ENCODE measurements around the gene FLOT1.

FLOT1 gene

DNA sequence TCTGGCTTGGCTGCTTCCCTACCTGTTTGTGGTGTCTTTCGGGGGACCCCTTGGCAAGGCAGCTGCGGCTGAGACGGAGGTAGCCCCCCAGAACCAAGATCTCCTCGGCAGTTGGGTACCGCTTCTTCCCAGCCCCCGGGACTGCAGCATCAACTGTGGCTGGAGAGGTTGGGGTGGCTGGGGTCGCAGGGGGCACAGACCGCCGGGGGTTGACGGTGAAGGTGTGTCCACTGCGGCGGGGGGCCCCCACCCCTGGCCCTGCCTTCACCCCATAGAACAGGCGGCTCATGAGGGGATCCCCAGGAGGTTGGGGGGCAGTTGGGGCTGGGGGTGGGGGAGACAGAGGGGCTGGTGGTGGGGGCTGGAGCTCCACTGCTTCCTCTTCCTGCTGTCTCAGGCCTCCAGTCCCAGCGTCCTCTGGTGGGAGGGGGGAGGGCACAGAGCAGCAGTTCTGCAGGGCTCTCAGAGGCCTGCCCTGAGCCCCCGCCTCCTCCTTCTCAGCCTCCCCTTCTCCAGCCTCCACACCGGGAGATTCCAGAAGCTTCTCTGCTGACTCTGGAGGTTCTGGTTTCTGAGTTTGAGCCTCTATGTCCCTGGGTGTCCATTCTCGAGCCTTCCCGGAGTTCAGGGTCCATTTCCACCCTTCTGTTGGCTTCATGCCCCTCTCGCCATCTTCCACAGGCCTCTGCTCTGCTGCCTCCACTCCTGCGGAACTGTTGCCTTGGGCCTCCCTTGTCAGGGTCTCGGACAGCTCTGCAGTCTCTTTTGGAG lies 57.9 kb downstream of the FLOT1 start:
- Histone ChIP-seq H3K9ac (ENCODE audit: low read length) (peak overlapping the region; percentile 82), H3K4me2 (ENCODE audit: low read depth, low read length, poor library complexity, severe bottlenecking) (peak overlapping the region; percentile 92), H3F3A (ENCODE audit: insufficient read depth) (peaks cover 75% of the 10 kb centered on the region), H4K20me1 (ENCODE audit: low read depth, low read length) (no peaks in the 10 kb centered on the region), H3K27ac (ENCODE audit: low read depth, low read length) (peak overlapping the region; percentile 94), H3K9me3 (ENCODE audit: insufficient read depth, low read length) (no peaks in the 10 kb centered on the region), H3K9me2 (replicated peaks; ENCODE audit: insufficient read depth, low read length) (no peaks in the 10 kb centered on the region), H3K27me3 (ENCODE audit: low read length) (no peaks in the 10 kb centered on the region), H3K36me3 (ENCODE audit: low read length) (no peaks in the 10 kb centered on the region), H2AFZ (ENCODE audit: low read depth, low read length, severe bottlenecking) (no peak overlapping the region), H3K79me2 (ENCODE audit: insufficient read depth, low read length) (peaks cover 68% of the 10 kb centered on the region), H3K4me3 (ENCODE audit: insufficient read depth, low read length, poor library complexity, severe bottlenecking) (peak overlapping the region; percentile 91)
- TF ChIP-seq EZH2phosphoT487 (conservative IDR thresholded peaks at IDR 0.05; ENCODE audit: low read length) = no peak
- TF ChIP-seq, protein P1, sequence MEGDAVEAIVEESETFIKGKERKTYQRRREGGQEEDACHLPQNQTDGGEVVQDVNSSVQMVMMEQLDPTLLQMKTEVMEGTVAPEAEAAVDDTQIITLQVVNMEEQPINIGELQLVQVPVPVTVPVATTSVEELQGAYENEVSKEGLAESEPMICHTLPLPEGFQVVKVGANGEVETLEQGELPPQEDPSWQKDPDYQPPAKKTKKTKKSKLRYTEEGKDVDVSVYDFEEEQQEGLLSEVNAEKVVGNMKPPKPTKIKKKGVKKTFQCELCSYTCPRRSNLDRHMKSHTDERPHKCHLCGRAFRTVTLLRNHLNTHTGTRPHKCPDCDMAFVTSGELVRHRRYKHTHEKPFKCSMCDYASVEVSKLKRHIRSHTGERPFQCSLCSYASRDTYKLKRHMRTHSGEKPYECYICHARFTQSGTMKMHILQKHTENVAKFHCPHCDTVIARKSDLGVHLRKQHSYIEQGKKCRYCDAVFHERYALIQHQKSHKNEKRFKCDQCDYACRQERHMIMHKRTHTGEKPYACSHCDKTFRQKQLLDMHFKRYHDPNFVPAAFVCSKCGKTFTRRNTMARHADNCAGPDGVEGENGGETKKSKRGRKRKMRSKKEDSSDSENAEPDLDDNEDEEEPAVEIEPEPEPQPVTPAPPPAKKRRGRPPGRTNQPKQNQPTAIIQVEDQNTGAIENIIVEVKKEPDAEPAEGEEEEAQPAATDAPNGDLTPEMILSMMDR (IDR thresholded peaks at IDR 0.05; ENCODE audit: insufficient read depth, low read length, poor library complexity, severe bottlenecking) = no peak

DNA sequence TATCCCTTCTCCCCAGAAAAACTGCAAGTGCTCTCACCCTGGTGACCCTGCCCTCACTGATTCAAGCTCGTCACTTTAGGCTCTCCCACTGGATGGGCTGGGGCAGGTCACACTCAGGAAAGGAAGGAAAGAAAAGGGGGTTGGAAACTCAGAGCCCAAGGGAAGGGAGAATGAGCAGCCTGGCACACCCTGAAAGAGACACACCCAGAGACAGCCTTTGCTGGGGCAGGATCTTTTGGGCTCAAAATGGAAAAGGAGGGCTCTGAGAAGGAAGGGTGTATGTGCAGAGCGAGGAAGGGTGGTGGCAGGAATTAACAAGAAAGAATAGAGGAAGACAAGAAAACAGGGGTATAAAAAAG lies 58.5 kb downstream of the FLOT1 start:
- Histone ChIP-seq H3K4me3 (ENCODE audit: insufficient read depth, low read length, poor library complexity, severe bottlenecking) (peak overlapping the region; percentile 91), H2AFZ (ENCODE audit: low read depth, low read length, severe bottlenecking) (no peak overlapping the region), H3K27me3 (ENCODE audit: low read length) (no peaks in the 10 kb centered on the region), H3K9ac (ENCODE audit: low read length) (peak overlapping the region; percentile 82), H3F3A (ENCODE audit: insufficient read depth) (peaks cover 71% of the 10 kb centered on the region), H4K20me1 (ENCODE audit: low read depth, low read length) (no peaks in the 10 kb centered on the region), H3K36me3 (ENCODE audit: low read length) (no peaks in the 10 kb centered on the region), H3K9me3 (ENCODE audit: insufficient read depth, low read length) (no peaks in the 10 kb centered on the region), H3K27ac (ENCODE audit: low read depth, low read length) (peak overlapping the region; percentile 94), H3K79me2 (ENCODE audit: insufficient read depth, low read length) (peaks cover 70% of the 10 kb centered on the region), H3K4me2 (ENCODE audit: low read depth, low read length, poor library complexity, severe bottlenecking) (peak overlapping the region; percentile 92), H3K9me2 (replicated peaks; ENCODE audit: insufficient read depth, low read length) (no peaks in the 10 kb centered on the region)
- TF ChIP-seq, protein P1 (IDR thresholded peaks at IDR 0.05; ENCODE audit: insufficient read depth, low read length, poor library complexity, severe bottlenecking) = no peak
- TF ChIP-seq EZH2phosphoT487 (conservative IDR thresholded peaks at IDR 0.05; ENCODE audit: low read length) = no peak

DNA sequence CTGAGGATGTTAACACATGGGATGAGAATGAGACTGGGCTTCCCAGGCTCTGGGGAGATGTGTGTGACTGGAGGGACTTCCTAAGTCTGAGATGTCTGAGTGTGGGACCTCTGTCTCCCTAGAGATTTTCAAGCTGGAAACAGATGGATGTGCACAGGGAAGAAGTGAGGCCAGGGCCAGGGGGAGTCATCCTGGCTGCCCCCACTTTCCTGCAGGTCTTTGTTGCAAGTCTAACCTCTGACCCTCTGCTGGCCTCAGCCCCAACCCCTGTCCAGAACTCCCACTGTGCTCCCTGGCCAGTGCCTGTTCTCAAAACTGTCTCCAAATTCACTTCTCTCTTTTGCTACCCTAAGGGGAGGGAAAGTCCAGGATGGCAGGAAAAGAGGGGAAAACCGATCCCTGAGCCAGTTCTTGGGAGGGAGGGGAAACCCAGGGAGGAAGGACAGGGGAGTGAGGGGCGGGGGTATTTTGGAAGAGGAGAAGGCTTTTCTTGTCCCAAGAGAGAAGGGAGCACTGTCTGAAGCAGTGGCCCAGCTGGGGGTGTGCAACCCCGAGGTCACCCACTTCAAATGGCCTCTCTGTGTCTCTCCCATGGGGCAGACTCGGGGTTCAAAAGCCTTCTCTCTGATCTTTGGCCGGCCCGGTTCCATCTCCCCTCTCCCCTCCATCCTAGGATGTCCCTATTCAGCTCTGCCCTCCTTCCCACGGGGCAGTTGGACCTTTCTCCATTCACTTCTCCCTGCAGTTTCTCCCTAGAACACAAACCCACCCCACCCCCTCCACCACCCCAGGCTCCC lies 59.1 kb downstream of the FLOT1 start:
- Histone ChIP-seq H3K36me3 (ENCODE audit: low read length) (peaks cover 4% of the 10 kb centered on the region), H3K9ac (ENCODE audit: low read length) (peak overlapping the region; percentile 82), H3K4me2 (ENCODE audit: low read depth, low read length, poor library complexity, severe bottlenecking) (peak overlapping the region; percentile 92), H3F3A (ENCODE audit: insufficient read depth) (peaks cover 66% of the 10 kb centered on the region), H3K27me3 (ENCODE audit: low read length) (no peaks in the 10 kb centered on the region), H2AFZ (ENCODE audit: low read depth, low read length, severe bottlenecking) (no peak overlapping the region), H3K9me3 (ENCODE audit: insufficient read depth, low read length) (no peaks in the 10 kb centered on the region), H3K27ac (ENCODE audit: low read depth, low read length) (peak overlapping the region; percentile 94), H3K79me2 (ENCODE audit: insufficient read depth, low read length) (peaks cover 74% of the 10 kb centered on the region), H3K4me3 (ENCODE audit: insufficient read depth, low read length, poor library complexity, severe bottlenecking) (peak overlapping the region; percentile 91), H4K20me1 (ENCODE audit: low read depth, low read length) (no peaks in the 10 kb centered on the region), H3K9me2 (replicated peaks; ENCODE audit: insufficient read depth, low read length) (no peaks in the 10 kb centered on the region)
- no peak for TF ChIP-seq EZH2phosphoT487 (conservative IDR thresholded peaks at IDR 0.05; ENCODE audit: low read length)
- TF ChIP-seq, protein P1 (IDR thresholded peaks at IDR 0.05; ENCODE audit: insufficient read depth, low read length, poor library complexity, severe bottlenecking) = no peak

Data from SU-DHL-6 (cell line).